HG03432 (cell line): ENCODE data around the gene C14orf119.

Experiments used
- ATAC-seq: cut with Tn5 transposase; IDR thresholded peaks from one replicate; pipeline ENCODE4 v1.9.1; 2021; ENCODE audit warnings: mild to moderate bottlenecking, moderate library complexity; ENCODE audit not compliant: unreplicated experiment

The C14orf119 gene

DNA sequence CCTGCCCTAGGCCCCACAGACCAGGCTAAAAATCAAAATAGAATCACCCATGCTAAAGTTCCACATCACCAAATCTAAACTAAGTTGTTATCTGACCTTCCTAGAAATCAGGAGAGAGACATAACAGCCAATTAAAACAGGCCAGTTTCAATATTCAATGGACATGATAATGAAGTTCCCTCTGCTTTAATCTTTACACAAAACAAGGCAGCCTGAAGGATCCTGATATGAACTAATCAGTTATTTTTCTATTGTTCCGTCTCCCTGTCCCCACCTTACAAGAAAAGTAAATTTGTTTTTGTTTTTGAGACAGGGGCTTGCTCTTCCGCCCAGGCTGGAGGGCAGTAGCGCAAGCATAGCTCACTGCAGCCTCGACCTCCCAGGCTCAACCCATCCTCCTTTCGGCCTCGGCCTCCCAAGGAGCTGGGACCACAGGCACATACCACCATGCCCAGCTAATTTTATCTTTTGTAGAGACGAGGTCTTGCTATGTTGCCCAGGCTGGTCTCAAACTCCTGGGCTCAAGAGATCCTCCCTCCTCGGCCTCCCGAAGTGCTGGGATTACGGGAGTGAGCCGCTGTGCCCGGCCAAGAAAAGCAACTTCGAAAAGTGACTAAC lies 29.1 kb downstream of the C14orf119 start:
- ATAC-seq: no peak

- ATAC-seq: no peak
Observed at GRCh38 chr14:23125011-23125410, 29.7 kb downstream of the C14orf119 start.

GRCh38 chr14:23125933-23126524 lies 30.7 kb downstream of the C14orf119 start:
- no peak for ATAC-seq

DNA sequence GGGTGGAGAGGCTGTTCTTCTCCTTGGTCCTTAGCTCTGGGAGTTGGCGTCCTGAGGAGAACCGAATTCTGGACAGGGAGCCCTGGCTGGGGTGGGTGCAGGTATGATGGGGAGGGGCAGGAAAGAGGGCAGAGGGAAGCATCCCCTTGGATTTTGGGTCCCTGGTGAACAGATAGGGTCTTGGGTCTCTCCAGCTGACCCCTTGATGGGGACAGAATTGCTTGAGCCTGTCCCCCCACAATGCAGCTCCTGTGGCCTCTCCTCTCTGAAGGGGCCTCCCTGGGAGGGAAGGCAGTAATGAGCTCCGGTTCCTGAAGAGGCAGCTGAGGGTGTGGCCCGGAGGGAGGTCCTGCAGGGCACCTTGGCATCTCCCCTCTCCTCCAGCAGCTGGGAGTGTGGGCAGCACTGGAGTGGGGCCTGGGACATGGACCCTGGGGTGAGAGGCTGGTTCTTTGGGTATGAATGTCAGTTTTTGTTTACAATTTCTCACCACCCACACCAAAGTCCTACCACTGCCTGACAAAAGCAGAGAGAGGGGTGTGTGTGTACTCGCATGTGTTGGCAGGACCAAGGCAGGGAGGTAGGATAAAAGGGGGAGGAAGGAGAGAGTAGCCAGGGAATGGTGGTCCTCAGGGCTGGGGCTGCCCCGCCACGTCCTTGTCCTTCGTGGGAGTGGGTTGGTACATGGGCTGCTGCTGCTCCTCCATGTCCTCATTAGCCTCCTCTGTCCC lies 31.4 kb downstream of the C14orf119 start:
- ATAC-seq: no peak

GRCh38 chr14:23127861-23128260 lies 32.6 kb downstream of the C14orf119 start:
- no peak for ATAC-seq

DNA sequence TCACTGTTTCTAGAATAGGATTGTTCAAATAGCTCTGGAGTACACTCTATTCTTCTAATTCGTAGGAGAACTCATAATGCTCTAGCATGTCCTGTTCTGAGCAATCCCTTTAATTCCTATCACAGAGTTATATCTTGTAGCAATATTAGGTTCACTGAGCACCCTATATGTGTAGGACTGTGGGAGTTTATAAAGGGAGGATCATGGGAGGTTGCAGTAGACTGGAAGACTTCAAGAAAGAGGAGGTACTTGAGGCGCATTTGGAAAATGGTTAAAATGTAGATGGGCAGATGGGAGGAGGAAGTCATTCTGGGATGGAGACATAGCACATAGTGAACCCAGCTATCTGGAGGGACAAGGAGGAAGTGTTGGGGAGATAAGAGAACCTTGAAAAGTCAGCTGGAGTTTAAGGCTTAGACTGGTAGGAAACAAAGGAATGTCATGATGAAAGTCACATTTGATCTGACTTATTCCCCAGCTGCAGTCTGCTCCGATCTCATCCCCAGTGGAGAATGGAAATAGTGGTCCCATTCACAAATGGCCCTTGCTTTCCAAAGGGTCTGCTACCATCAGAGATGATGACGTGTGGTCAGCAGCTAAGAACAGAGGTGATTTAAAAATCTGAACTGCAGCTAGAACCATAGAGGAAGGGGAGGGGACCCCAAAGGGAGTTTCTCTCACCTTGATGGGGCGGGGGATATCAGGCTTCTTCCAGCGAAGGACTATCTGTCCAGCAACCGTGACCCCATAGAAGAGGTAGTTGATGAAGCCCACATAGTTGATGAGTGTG lies 33.9 kb downstream of the C14orf119 start:
- ATAC-seq: no peak

DNA sequence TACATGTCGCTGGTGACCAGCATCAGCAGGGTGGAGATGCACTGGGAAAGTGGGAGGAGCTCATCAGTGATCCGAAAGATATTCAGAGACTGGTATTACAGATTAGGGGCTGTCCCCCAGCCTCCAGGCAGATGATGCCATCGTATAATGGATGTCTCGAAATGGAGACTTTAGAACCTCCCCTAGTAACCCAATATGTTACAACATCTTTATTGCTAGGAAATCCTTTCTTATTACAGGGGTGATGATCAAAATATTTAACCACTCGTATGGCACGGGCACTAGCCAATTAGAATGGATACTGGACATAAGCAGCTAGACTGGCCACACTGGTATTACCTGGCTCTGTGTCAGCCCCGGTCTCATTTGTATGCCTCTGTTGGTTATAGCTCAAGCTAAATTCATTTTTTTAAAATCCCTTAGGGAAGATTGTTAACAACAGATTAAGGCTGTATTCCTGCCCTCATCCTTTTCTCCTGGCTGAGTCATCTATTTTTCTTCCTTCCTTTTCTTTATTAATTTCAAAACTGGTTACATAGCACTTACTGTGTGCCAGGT lies 34.5 kb downstream of the C14orf119 start:
- no peak for ATAC-seq

DNA sequence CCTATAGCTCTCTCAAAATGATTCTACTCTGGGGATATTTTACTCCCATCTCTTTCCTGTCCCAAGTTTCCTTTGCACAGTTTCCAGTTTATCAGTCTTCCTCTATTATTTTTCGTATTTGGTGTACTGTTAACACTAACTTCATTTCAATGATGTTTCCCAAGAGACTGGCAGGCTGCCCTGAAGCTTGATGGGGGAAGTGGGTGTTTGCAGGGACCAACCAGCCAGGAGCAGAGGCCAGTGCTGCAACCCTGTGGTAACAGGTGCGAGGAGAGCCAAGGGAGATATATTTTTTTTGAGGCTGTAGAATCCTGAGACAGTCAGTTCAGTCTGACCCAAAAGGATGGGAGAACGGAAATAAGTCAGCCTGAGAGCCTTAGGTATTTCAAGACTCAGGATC lies 35.6 kb downstream of the C14orf119 start:
- ATAC-seq: no peak

DNA sequence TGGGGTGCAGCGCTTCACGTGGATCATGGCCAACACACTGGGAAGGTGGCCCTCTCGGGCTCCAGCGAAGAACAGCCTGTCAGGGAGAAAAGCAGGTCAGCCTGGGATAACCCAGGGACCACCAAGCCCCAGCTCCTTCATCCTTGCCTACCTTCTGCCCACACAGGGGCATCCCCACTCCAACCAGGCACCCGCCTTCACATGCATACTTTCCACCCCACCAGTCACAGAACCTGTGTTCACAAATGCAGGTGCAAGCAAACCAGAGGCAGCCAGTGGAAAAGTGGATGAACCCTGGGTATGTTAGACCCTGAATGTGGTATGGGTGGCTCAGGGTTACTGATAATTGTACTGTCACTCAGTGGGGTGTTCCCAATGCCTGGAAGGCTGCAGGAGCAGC lies 36.2 kb downstream of the C14orf119 start:
- no peak for ATAC-seq

DNA sequence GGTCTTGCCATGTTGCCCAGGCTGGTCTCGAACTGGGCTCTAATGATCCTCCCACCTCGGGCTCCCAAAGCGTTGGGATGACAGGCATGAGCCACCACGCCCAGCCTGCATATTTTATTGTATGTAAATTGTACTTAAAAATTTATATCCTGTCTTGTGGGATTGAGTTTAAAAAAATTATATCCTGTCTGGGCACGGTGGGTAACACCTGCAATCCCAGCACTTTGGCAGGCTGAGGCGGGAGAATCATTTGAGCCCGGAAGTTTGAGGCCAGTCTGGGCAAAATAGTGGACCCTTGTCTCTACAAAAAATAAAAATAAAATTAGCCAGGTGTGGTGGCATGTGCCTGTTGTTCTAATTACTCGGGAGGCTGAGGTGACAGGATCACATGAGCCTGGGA lies 37.7 kb downstream of the C14orf119 start:
- no peak for ATAC-seq

GRCh38 chr14:23136566-23137133 lies 41.3 kb downstream of the C14orf119 start:
- ATAC-seq: no peak

DNA sequence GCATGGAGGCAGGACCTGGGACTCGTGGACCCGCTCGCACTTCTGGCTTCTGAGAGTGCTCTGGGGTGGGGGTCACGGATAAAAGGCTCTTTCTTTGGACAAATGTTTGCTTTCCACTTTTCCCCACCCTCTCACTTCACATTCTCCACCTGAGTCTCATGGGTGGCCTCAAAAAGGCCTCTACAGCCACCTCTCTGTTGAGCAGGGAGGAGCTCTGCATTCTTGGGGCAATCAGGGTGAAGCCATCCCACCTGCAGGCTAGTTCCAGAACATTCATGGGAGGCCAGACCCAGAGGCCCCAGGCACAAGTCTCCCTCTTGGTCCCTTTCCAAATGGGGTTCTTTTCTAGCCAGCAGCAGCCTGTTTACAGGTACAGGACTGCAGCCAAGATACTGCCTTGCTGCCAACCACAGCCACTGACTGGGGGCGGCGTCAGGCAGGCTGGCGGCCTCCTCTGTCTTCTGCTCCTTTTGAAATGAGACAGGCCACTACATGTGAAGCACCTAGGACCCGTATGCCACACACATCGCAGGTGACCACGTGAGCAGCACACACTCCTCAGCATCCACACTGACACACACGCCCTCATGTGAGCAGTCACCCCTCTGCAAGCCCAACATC lies 42.0 kb downstream of the C14orf119 start:
- ATAC-seq: no peak

DNA sequence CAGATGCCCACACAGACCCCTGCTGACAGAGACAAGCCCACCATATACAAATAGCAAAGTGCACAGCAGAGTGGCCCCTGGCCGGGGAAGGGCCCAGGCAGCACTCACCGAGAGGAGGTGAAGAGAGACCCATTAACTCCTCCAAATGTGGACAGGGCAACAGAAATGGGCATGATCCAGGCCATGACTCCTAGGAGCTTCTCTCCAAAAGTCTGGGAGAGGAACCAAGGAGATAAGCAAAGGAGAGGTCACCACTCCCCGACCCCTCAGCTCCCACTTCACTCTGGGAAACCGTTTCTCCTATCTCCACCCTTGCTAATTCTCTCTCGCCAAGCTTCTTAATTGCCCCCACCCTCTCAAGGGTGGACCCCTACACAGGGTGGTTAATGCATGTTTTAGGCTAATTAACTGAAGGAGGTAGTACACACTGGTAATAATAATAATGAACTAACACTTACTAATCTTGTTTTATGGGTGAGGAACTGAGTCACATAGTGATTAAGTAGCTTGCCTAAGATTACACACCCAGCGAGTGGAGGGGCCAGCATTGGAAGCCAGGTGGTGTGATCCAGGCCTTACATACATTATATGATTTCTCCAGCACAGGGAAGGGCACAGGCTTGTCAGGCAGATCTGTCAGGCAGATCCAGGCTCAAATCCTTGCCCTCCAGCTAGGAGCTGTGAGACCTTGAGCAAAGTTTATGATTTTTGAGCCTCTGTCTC lies 42.7 kb downstream of the C14orf119 start:
- no peak for ATAC-seq

DNA sequence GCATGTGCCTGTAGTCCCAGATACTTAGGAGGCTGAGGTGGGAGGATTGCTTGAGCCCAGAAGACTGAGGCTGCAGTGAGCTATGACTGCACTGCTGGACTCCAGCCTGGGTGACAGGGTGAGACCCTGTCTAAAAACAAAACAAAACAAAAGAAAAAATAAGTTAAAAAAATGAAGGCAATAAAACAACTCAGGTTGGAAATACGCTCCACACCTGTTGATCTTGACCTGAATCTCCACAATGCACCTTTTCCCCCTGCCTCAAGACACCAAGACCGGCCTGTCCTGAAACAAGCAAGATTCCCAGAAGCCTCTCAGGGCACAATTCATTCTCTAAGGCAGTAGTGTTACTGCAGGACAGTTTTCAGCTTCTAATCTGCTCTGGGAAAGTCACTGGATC lies 44.6 kb downstream of the C14orf119 start:
- no peak for ATAC-seq

DNA sequence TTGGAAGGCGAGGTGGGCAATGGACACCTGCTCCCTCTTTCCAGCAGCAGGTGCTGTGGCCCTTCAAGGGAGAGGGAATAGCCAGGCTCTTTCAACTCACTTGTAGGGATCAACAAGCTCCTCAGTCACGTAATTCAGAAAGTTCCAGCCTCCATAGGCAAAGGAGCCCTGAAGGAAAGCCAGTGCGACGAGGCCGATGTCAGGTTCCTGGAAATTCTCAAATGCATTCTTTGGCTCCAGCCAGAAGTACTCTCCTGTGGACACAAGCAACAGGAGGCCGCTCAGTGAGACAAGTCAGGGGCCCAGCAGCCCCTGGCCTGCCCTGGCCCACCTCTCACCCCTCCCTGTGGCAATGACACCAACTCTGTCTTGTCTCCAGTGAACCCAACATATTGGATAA lies 45.1 kb downstream of the C14orf119 start:
- ATAC-seq: no peak

DNA sequence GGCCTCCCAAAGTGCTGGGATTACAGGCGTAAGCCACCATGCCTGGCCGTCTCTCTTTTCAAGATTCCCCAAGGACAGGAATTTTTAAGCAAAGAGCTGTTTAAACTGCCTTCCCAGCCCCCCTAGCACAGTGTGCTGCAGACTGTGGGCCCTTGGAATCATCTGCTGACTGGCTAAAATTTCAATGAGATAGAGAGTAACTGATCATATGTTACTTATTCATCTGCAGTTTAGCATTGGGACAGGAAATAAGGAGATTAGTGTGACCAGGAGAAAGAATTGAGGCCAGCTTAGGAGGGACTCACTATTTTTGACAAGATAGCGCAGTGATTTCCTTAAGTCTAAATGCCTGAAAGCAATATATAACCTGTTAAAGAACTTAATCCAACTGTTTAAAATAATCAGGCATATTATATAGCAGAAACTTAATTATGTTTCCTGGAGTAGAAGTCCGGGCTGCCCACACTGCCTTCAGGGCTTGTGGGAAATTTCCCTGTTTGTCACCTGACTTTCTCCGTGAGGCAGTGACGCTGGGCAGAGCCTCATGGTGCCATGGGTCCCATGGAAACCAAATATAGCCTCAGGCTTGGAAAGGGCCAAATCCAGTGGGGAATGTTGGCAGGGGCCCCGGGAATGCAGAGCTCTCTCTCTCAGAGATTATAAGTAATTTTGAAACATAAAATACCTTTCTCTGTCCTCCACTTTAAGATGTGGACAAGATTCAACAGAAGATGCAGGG lies 46.6 kb downstream of the C14orf119 start:
- ATAC-seq: no peak

DNA sequence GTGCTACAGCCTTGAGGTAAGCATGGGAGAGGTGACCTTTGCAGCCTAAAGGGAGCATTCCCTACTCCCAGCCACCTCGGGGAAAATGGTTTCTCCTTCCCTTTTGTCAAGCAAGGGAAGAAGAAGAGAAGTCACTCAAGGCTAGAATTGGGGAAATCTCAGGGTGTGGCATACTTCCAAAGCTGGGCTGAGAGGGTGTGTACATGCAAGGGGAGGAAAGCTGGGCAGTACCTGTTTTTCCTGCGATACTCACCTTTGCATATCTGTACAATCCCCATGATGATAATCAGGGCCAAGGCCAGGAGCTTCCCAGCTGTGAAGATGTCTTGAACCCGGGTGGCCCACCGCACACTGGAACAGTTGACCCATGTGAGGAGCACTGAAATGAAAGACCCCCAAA lies 47.5 kb downstream of the C14orf119 start:
- ATAC-seq: no peak

- no peak for ATAC-seq
Observed at GRCh38 chr14:23143911-23144310, 48.6 kb downstream of the C14orf119 start.

- ATAC-seq: no peak
Observed at GRCh38 chr14:23145794-23146350, 50.6 kb downstream of the C14orf119 start.
